ENCODE results near the gene TSPEAR. TPM values are rescaled to one million over a fixed set of nuclear protein-coding genes. Genes with fewer than 3 reads are reported as not detected.
"Not testable (repeated sequence)": the region's sequence is repeated elsewhere in the genome, so short reads cannot be mapped to it uniquely, and the experiment has no call there.

TSPEAR gene
- total RNA-seq, 1 experiment from 2014 or later, result not detected

DNA sequence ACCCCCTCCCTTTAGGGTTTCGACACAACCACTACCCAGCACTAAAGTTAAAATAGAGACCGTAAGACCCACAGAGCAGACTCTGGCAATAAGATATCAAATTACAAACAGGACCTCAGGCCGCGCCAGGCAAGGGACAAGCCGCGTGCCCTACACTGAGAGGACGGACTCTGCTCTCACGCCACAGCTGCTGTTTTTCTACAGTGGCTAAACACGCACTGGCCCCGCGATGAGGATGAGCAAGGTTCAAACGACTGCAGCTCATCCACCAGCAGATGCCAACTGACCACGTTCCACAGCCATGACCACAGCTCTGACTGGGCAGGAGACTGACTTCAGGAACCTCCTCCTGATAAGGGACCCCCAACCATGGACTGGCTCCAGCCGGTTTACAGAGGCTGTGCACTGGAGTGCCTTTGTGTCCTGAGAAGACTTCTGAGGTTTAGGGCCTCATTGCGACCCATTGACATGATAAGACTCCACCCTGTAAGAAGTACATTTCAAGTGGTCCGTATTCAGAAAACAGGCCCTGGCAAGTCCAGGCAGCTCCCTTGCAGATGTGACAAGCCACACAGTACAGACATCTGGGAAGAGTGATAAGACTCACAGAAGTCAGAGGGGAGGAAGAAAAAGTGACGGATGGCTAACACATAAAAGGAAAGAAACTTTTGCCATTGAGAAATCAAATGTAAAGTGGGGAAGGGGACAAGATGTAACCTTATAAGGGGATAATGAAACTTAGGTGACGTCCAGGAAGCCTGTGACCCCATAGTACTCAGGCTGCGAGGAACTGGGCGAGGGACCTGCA lies 117.6 kb downstream of the TSPEAR start:
- intact Hi-C loops (cut with micrococcal nuclease; ENCODE audit: unreplicated experiment) (no loop called here), in situ Hi-C loops (cut with HindIII; ENCODE audit: low pct_unique_long_range_greater_than_20kb, low sequenced_read_pairs) (no loop called here)
- no TSS peak for BruUV-seq (replicated peaks)
- Histone ChIP-seq H3K4me3 (ENCODE audit: low read depth in 2 of 2, low read length in 2 of 2) (no peak overlapping the region), H3K4me1 (ENCODE audit: control insufficient read depth, insufficient read depth, low read length) (no peaks in the 10 kb centered on the region; the same call in 1 of the 2 replicates), H3K9me3 (ENCODE audit: control insufficient read depth, insufficient read depth, low read depth, low read length) (no peaks in the 10 kb centered on the region), H3K27ac (ENCODE audit: low read length) (no peak overlapping the region), H3K36me3 (ENCODE audit: control insufficient read depth, insufficient read depth, low read length) (no peaks in the 10 kb centered on the region), H3K27me3 (ENCODE audit: control insufficient read depth, insufficient read depth, low read length) (no peaks in the 10 kb centered on the region)
- POLR2A ChIA-PET, result no interaction called here
- CTCF ChIA-PET, result interaction anchor here (0.7 kb wide), 1 partner anchor 149 kb away, joined by 3 read pairs; no protein-coding TSS in a partner anchor
- TF ChIP-seq TCF7L2 (IDR thresholded peaks at IDR 0.05; ENCODE audit: low read depth, low read length), result no peak
- TF ChIP-seq, protein P1, sequence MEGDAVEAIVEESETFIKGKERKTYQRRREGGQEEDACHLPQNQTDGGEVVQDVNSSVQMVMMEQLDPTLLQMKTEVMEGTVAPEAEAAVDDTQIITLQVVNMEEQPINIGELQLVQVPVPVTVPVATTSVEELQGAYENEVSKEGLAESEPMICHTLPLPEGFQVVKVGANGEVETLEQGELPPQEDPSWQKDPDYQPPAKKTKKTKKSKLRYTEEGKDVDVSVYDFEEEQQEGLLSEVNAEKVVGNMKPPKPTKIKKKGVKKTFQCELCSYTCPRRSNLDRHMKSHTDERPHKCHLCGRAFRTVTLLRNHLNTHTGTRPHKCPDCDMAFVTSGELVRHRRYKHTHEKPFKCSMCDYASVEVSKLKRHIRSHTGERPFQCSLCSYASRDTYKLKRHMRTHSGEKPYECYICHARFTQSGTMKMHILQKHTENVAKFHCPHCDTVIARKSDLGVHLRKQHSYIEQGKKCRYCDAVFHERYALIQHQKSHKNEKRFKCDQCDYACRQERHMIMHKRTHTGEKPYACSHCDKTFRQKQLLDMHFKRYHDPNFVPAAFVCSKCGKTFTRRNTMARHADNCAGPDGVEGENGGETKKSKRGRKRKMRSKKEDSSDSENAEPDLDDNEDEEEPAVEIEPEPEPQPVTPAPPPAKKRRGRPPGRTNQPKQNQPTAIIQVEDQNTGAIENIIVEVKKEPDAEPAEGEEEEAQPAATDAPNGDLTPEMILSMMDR (IDR thresholded peaks at IDR 0.05), result no peak
- no peak for TF ChIP-seq SIN3A (IDR thresholded peaks at IDR 0.05; ENCODE audit: borderline replicate concordance, insufficient read depth, low read depth, low read length)
- TF ChIP-seq, protein P2, sequence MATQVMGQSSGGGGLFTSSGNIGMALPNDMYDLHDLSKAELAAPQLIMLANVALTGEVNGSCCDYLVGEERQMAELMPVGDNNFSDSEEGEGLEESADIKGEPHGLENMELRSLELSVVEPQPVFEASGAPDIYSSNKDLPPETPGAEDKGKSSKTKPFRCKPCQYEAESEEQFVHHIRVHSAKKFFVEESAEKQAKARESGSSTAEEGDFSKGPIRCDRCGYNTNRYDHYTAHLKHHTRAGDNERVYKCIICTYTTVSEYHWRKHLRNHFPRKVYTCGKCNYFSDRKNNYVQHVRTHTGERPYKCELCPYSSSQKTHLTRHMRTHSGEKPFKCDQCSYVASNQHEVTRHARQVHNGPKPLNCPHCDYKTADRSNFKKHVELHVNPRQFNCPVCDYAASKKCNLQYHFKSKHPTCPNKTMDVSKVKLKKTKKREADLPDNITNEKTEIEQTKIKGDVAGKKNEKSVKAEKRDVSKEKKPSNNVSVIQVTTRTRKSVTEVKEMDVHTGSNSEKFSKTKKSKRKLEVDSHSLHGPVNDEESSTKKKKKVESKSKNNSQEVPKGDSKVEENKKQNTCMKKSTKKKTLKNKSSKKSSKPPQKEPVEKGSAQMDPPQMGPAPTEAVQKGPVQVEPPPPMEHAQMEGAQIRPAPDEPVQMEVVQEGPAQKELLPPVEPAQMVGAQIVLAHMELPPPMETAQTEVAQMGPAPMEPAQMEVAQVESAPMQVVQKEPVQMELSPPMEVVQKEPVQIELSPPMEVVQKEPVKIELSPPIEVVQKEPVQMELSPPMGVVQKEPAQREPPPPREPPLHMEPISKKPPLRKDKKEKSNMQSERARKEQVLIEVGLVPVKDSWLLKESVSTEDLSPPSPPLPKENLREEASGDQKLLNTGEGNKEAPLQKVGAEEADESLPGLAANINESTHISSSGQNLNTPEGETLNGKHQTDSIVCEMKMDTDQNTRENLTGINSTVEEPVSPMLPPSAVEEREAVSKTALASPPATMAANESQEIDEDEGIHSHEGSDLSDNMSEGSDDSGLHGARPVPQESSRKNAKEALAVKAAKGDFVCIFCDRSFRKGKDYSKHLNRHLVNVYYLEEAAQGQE (IDR thresholded peaks at IDR 0.05; ENCODE audit: insufficient read depth in 1 of 2, low read depth in 2 of 2, low read length in 1 of 2), result no peak
- no peak for TF ChIP-seq POLR2AphosphoS5 (IDR thresholded peaks at IDR 0.05; ENCODE audit: low read depth, low read length)
- ATAC-seq (no peak), DNase-seq (ENCODE audit: low read depth, low spot score) (no peak)

DNA sequence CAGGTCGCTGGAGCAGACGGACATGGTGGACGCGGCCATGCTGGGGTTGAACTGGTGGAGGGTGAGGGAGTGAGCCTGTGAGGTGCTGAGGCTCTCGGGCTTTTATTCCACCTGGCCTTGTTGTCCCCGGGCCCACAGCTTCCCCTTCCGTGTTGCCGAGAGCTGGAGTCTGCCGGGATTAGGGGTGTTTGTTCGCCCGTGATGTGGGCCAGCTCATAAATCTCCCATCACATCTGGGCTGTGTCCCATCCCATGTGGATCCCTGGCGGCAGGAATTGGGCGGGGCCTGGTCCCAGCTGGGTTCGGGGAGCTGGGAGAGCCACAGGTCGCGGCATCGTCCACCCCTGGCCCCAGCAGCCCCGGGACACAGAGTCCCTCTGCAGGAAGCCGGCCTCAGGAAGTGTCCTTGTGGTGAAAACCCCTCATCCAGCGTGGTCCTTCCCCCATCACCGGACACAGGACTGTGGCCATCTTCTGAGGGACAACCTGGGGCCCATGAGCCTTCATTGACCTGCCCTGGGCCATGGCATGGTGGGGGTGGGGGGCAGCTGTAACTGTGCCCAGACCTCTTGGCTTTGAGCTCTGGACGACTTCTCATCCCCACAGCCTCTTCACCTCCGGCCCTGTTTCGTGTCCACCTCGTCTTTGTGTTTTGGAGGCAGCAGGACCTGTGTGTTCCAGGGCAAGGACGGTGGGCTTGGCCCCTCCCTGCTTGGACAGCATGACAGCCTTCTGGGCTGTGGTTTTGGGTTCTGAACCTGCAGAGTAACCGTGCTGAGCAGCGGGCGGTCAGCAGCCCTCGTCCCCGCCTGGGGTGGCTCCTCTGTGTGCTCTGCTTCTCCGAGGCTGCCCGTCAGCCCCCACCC lies 118.7 kb downstream of the TSPEAR start, which contains the start of gene KRTAP10-6:
TSS of gene KRTAP10-6 (minus strand) at position 60 of the 866 bp plus-strand sequence. CDS start at position 39, 21 bp downstream.
- no TSS peak for BruUV-seq (replicated peaks)
- Histone ChIP-seq H3K4me1 (ENCODE audit: control insufficient read depth, insufficient read depth, low read length) (no peaks in the 10 kb centered on the region; the same call in 1 of the 2 replicates), H3K4me3 (ENCODE audit: low read depth in 2 of 2, low read length in 2 of 2) (no peak within 1 kb of the TSS), H3K27ac (ENCODE audit: low read length) (no peak within 1 kb of the TSS), H3K36me3 (ENCODE audit: control insufficient read depth, insufficient read depth, low read length) (no peaks in the 10 kb centered on the region), H3K9me3 (ENCODE audit: control insufficient read depth, insufficient read depth, low read depth, low read length) (no peaks in the 10 kb centered on the region), H3K27me3 (ENCODE audit: control insufficient read depth, insufficient read depth, low read length) (no peaks in the 10 kb centered on the region)
- DNase-seq (ENCODE audit: low read depth, low spot score), result no peak
- POLR2A ChIA-PET, result no interaction called here
- CTCF ChIA-PET, result no interaction called here
- ATAC-seq, result no peak
- TF ChIP-seq, protein P1 (IDR thresholded peaks at IDR 0.05), result no peak
- TF ChIP-seq, protein P2 (IDR thresholded peaks at IDR 0.05; ENCODE audit: insufficient read depth in 1 of 2, low read depth in 2 of 2, low read length in 1 of 2), result no peak
- no peak for TF ChIP-seq POLR2AphosphoS5 (IDR thresholded peaks at IDR 0.05; ENCODE audit: low read depth, low read length)
- intact Hi-C loops (cut with micrococcal nuclease; ENCODE audit: unreplicated experiment), result no loop called here
- in situ Hi-C loops (cut with HindIII; ENCODE audit: low pct_unique_long_range_greater_than_20kb, low sequenced_read_pairs), result no loop called here

DNA sequence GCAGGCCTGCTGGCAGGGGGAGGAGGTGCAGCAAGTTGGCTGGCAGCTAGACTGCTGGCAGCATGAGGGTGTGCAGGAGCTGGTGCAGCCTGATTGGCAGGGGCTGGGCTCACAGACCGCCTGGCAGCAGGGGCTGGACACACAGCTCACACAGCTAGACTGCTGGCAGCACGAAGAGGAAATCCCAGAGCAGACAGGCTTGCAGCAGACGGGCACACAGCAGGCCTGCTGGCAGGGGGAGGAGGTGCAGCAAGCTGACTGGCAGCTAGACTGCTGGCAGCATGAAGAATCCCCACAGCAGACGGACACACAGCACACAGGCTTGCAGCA lies 119.6 kb downstream of the TSPEAR start:
- ATAC-seq; POLR2A ChIA-PET; CTCF ChIA-PET; DNase-seq (ENCODE audit: low read depth, low spot score); BruUV-seq (replicated peaks); intact Hi-C loops (cut with micrococcal nuclease; ENCODE audit: unreplicated experiment); in situ Hi-C loops (cut with HindIII; ENCODE audit: low pct_unique_long_range_greater_than_20kb, low sequenced_read_pairs); H3K4me3 ChIP-seq (ENCODE audit: low read depth in 2 of 2, low read length in 2 of 2); H3K4me1 ChIP-seq (ENCODE audit: control insufficient read depth, insufficient read depth, low read length); H3K36me3 ChIP-seq (ENCODE audit: control insufficient read depth, insufficient read depth, low read length); H3K27me3 ChIP-seq (ENCODE audit: control insufficient read depth, insufficient read depth, low read length); H3K27ac ChIP-seq (ENCODE audit: low read length); H3K9me3 ChIP-seq (ENCODE audit: control insufficient read depth, insufficient read depth, low read depth, low read length): not testable (repeated sequence)
